Ishikawa (cell line): Measurements from ENCODE around the gene IL17C.

Experiments
- CEBPB ChIP-seq: IDR thresholded peaks from 2 replicates; pipeline ENCODE4 v1.6.1; 2012
- CREB1 ChIP-seq: IDR thresholded peaks from 2 replicates; pipeline ENCODE4 v1.6.1; 2012; ENCODE audit warnings: low read depth
- EGR1 ChIP-seq: IDR thresholded peaks from 2 replicates; pipeline ENCODE4 v1.6.1; 2012
- EP300 ChIP-seq: IDR thresholded peaks from 2 replicates; pipeline ENCODE4 v1.6.1; 2012; ENCODE audit warnings: borderline replicate concordance
- FOXM1 ChIP-seq: IDR thresholded peaks from 2 replicates; pipeline ENCODE4 v1.6.1; 2012; ENCODE audit warnings: low read depth, borderline replicate concordance
- NFIC ChIP-seq: IDR thresholded peaks from 2 replicates; pipeline ENCODE4 v1.6.1; 2012
- RAD21 ChIP-seq: IDR thresholded peaks from 2 replicates; pipeline ENCODE4 v1.6.1; 2012; ENCODE audit warnings: low read depth
- TAF1 ChIP-seq: IDR thresholded peaks from 2 replicates; pipeline ENCODE4 v1.6.1; 2012; ENCODE audit warnings: low read depth, mild to moderate bottlenecking
- TCF12 ChIP-seq: IDR thresholded peaks from 2 replicates; pipeline ENCODE4 v1.6.1; 2012; ENCODE audit warnings: low read depth
- TEAD4 ChIP-seq: IDR thresholded peaks from 2 replicates; pipeline ENCODE4 v1.6.1; 2012
- YY1 ChIP-seq: IDR thresholded peaks from 2 replicates; pipeline ENCODE4 v1.6.1; 2012; ENCODE audit warnings: low read depth
- ZBTB7A ChIP-seq: IDR thresholded peaks from 2 replicates; pipeline ENCODE4 v1.6.1; 2012; ENCODE audit warnings: low read depth
- TF ChIP-seq, protein P1 (sequence below): IDR thresholded peaks from 2 replicates; pipeline ENCODE4 v1.6.1; 2012; ENCODE audit warnings: low read depth, mild to moderate bottlenecking
- TF ChIP-seq, protein P2 (sequence below): IDR thresholded peaks from 2 replicates; pipeline ENCODE4 v1.6.1; 2012
- TF ChIP-seq, protein P3 (sequence below): IDR thresholded peaks from 2 replicates; pipeline ENCODE4 v1.6.1; 2012

IL17C gene

DNA sequence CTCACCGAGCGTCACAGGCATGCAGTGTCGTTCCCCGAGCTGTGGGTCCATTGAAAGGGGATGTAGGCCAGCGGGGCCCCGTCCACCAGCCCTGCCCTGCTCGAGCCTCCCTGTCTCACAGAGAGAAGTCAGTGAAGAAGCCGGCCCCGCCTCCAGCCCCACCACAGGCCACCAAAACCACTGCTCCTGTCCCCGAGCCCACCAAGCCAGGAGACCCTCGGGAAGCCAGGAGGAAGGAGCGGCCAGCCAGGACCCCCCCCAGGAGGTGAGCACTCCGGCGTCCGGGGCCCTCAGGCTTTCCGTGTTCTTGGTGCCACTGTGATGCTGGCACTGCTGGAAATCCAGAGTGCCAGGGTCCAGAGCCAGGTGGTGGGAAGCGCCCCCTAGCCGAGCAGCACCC, 13.9 kb upstream of the IL17C start:
- TF ChIP-seq RAD21 = no peak
- no peak for TF ChIP-seq ZBTB7A
- TF ChIP-seq, protein P1, sequence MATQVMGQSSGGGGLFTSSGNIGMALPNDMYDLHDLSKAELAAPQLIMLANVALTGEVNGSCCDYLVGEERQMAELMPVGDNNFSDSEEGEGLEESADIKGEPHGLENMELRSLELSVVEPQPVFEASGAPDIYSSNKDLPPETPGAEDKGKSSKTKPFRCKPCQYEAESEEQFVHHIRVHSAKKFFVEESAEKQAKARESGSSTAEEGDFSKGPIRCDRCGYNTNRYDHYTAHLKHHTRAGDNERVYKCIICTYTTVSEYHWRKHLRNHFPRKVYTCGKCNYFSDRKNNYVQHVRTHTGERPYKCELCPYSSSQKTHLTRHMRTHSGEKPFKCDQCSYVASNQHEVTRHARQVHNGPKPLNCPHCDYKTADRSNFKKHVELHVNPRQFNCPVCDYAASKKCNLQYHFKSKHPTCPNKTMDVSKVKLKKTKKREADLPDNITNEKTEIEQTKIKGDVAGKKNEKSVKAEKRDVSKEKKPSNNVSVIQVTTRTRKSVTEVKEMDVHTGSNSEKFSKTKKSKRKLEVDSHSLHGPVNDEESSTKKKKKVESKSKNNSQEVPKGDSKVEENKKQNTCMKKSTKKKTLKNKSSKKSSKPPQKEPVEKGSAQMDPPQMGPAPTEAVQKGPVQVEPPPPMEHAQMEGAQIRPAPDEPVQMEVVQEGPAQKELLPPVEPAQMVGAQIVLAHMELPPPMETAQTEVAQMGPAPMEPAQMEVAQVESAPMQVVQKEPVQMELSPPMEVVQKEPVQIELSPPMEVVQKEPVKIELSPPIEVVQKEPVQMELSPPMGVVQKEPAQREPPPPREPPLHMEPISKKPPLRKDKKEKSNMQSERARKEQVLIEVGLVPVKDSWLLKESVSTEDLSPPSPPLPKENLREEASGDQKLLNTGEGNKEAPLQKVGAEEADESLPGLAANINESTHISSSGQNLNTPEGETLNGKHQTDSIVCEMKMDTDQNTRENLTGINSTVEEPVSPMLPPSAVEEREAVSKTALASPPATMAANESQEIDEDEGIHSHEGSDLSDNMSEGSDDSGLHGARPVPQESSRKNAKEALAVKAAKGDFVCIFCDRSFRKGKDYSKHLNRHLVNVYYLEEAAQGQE = no peak
- TF ChIP-seq, protein P2, sequence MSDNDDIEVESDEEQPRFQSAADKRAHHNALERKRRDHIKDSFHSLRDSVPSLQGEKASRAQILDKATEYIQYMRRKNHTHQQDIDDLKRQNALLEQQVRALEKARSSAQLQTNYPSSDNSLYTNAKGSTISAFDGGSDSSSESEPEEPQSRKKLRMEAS = no peak
- no peak for TF ChIP-seq TCF12
- no peak for TF ChIP-seq FOXM1
- no peak for TF ChIP-seq CREB1
- TF ChIP-seq TAF1 = no peak
- no peak for TF ChIP-seq TEAD4
- no peak for TF ChIP-seq EGR1
- no peak for TF ChIP-seq CEBPB
- TF ChIP-seq EP300 = no peak

DNA sequence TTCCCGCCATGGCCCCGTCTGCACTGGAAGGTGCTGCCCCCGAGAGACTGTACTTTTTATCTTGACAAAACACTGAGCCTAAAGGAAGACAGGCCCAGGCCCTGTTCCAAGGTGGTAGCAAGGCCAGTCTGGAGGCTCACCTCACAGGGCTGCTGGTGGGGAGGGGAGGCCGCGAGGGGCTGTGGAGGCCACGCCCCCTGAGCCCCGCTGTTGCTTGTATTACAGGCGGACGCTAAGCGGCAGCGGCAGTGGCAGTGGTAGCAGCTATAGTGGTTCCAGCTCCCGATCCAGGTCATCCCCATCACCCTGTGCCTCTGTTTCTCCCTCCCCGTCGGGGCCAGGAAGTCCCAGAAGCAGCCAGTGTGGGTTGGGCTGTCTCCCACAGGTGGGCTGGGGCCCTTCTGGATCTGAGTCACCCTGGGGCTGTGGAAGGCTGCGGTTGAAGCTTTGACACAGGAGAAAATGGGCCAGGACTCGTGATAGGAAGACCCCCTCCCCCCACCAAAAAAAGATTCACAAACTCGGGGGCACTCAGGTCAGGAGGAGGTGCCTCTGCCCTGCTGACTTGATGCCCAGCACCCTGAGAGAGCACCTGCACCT, 13.3 kb upstream of the IL17C start:
- TF ChIP-seq TAF1 = no peak
- TF ChIP-seq, protein P3, sequence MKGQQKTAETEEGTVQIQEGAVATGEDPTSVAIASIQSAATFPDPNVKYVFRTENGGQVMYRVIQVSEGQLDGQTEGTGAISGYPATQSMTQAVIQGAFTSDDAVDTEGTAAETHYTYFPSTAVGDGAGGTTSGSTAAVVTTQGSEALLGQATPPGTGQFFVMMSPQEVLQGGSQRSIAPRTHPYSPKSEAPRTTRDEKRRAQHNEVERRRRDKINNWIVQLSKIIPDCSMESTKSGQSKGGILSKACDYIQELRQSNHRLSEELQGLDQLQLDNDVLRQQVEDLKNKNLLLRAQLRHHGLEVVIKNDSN = no peak

DNA sequence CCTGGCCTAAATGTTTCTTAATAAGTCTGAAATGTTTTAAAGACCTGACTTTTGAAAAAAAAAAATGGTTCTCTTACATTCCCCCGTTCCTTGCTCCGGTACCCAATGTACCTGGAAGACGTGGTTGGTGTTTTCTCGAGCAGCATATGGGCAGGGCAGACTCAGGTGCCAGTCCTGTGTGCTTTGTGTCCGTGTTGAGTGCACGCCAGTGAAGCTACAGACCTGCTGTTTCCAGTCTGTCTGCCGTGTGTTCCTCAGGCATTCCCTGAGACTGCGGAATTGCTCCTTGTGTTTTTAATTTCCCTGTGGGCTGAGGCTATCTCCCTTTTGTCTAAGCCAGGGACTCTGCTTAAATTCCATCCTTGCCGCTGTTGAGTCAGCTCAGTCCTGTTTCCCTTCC, 11.7 kb upstream of the IL17C start:
- TF ChIP-seq, protein P2 = no peak
- TF ChIP-seq TAF1 (no peak), FOXM1 (no peak), EP300 (no peak), NFIC (no peak), EGR1 (no peak), RAD21 (no peak), ZBTB7A (no peak), CREB1 (no peak)
- TF ChIP-seq, protein P1 = no peak

DNA sequence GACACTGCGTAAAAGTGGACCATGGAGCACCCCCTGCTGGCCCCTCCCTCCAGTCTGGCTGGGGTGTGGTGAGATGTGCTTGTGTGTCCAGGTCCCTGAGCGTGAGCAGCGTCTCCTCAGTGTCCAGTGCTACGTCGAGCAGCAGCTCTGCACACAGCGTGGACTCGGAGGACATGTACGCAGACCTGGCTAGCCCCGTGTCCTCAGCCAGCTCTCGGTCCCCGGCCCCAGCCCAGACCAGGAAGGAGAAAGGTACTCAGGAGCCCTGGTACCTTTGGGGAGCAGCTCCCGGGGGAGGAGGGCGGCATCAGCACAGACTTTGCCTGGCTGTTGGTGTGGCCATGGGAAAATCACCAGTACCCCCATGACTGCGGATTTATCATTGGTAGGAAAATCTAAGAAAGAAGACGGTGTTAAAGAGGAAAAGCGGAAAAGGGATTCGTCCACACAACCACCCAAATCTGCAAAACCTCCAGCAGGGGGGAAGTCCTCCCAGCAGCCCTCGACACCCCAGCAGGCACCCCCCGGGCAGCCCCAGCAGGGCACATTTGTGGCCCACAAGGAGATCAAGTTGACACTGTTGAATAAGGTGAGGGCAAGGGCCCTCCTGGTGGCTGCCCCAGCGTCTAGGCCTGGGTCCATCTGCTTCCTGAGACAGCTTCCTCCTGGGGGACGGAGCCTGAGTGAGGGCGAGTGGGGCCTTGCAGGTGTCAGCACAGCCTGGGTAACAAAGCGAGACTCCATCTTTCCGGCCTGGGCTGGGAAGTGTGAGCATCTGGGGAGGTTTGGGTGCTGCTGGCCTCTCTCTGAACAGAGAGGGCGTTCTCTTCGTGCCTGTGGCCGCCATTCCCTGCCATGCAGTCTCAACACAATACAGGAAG, 10.6 kb upstream of the IL17C start:
- TF ChIP-seq RAD21 (no peak), EGR1 (no peak), EP300 (no peak), YY1 (no peak), TCF12 (no peak), CREB1 (no peak), TAF1 (no peak), TEAD4 (no peak), FOXM1 (no peak), NFIC (no peak), CEBPB (no peak), ZBTB7A (no peak)
- TF ChIP-seq, protein P2 = no peak
- TF ChIP-seq, protein P3 = no peak
- TF ChIP-seq, protein P1 = no peak
